ENCODE measurements around the gene LCOR.
A peak's percentile ranks its signal among the peaks of the same experiment; 100 is the strongest.

The LCOR gene

GRCh38 chr10:96949039-96949683, 117.1 kb downstream of the LCOR start:
- TF ChIP-seq CTCF (conservative IDR thresholded peaks at IDR 0.05; ENCODE audit: control insufficient read depth, insufficient read depth, low read depth, low read length) = no peak
- H3K4me3 ChIP-seq (ENCODE audit: control insufficient read depth, low read depth, low read length) = no peak overlapping the region

DNA sequence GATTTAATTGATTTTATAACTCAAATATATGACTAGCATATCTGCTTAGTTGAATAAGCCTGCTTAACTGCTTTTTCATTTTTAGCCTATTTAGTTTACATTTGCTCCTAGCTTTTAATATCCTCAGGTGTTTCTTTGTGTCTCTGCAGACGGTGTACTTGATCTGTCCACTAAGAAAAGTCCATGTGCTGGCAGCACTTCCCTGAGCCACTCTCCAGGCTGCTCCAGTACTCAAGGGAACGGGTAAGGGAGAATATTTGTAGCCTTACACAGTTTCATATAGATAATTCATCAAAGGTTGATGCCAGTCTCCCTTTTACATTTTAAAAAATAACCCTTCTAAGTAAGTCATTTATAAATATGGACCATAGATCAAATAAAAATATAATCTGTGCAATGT, 119.9 kb downstream of the LCOR start:
- no peak for DNase-seq (ENCODE audit: low read depth)
- no peak for TF ChIP-seq CTCF (conservative IDR thresholded peaks at IDR 0.05; ENCODE audit: control insufficient read depth, insufficient read depth, low read depth, low read length)
- no peak overlapping the region for H3K4me3 ChIP-seq (ENCODE audit: control insufficient read depth, low read depth, low read length)

More at GRCh38 chr10:96949039-96949683, 117.1 kb downstream of the LCOR start:
- no peak for DNase-seq (ENCODE audit: low read depth)

GRCh38 chr10:96955794-96956193, 123.7 kb downstream of the LCOR start:
- DNase-seq (ENCODE audit: low read depth) = no peak
- TF ChIP-seq CTCF (conservative IDR thresholded peaks at IDR 0.05; ENCODE audit: control insufficient read depth, insufficient read depth, low read depth, low read length) = no peak
- H3K4me3 ChIP-seq (ENCODE audit: control insufficient read depth, low read depth, low read length) = no peak overlapping the region

GRCh38 chr10:96958071-96958470, 126.0 kb downstream of the LCOR start:
- DNase-seq (ENCODE audit: low read depth) = no peak

GRCh38 chr10:96959733-96960132, 127.6 kb downstream of the LCOR start:
- no peak for DNase-seq (ENCODE audit: low read depth)
- no peak overlapping the region for H3K4me3 ChIP-seq (ENCODE audit: control insufficient read depth, low read depth, low read length)
- TF ChIP-seq CTCF (conservative IDR thresholded peaks at IDR 0.05; ENCODE audit: control insufficient read depth, insufficient read depth, low read depth, low read length) = no peak

More at GRCh38 chr10:96958071-96958470, 126.0 kb downstream of the LCOR start:
- no peak overlapping the region for H3K4me3 ChIP-seq (ENCODE audit: control insufficient read depth, low read depth, low read length)
- no peak for TF ChIP-seq CTCF (conservative IDR thresholded peaks at IDR 0.05; ENCODE audit: control insufficient read depth, insufficient read depth, low read depth, low read length)

DNA sequence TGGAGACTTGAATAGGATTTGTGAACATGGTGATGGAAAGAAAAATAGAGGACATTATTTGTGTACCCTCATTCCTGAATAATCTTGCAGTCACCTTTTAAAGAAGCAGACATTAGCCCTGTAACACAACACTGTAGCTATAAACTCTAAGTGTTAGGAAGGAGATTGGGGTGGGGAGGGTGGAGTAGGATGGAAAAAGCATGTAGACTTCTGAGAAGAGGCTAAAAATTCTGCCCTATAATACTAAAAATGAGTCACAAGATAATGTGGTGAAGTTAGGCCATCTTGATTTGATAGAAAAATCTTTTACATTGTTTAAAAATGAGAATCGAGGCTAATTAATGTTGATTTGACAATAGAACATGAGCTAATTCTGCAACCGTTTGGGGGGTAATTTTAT, 128.8 kb downstream of the LCOR start:
- no peak for TF ChIP-seq CTCF (conservative IDR thresholded peaks at IDR 0.05; ENCODE audit: control insufficient read depth, insufficient read depth, low read depth, low read length)
- H3K4me3 ChIP-seq (ENCODE audit: control insufficient read depth, low read depth, low read length) = no peak overlapping the region
- DNase-seq (ENCODE audit: low read depth) = peak; percentile 20

DNA sequence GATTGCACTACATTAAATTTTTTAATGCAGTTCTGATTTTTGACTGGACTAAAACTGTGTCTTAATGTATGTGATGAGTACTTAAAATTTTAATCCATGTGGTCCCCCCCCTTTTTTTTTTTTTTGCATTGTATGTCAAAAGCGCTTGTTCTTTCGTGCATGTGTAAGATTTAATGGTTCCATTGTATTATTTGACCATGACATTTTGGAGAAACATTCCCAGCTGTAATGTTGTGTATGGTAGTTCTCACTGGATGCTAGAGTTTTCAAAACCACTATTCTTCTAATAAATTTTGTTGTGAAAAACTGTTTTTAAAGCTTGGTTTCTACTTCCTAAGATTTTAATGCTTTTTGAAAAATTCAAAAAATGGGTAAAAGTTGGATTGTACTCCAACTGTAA, 132.0 kb downstream of the LCOR start:
- H3K4me3 ChIP-seq (ENCODE audit: control insufficient read depth, low read depth, low read length) = no peak overlapping the region
- DNase-seq (ENCODE audit: low read depth) = no peak
- TF ChIP-seq CTCF (conservative IDR thresholded peaks at IDR 0.05; ENCODE audit: control insufficient read depth, insufficient read depth, low read depth, low read length) = no peak

Measured in fibroblast of mammary gland (primary cell).